Esophagus squamous epithelium (tissue), 4 donors: ENCODE results near the gene BMPR2.

ENCODE experiments used
- POLR2A ChIP-seq, 4 donors: fragments of 450-650 bp; IDR thresholded peaks; one replicate each; pipeline ENCODE4 v1.6.1; 2017; ENCODE audit warnings: antibody characterized with exemption in 4 of 4, mild to moderate bottlenecking in 4 of 4, moderate library complexity in 3 of 4
- TF ChIP-seq, protein P1 (sequence below), 6 experiments: fragments of 450-650 bp in 4 of 6; fragments of 200-600 bp in 2 of 6; sonication (generic) in 2 of 6; IDR thresholded peaks; one replicate each; pipeline ENCODE4 v1.5.1; 2016 to 2019; ENCODE audit warnings: antibody characterized with exemption in 6 of 6, mild to moderate bottlenecking in 4 of 6, moderate library complexity in 4 of 6

DNA sequence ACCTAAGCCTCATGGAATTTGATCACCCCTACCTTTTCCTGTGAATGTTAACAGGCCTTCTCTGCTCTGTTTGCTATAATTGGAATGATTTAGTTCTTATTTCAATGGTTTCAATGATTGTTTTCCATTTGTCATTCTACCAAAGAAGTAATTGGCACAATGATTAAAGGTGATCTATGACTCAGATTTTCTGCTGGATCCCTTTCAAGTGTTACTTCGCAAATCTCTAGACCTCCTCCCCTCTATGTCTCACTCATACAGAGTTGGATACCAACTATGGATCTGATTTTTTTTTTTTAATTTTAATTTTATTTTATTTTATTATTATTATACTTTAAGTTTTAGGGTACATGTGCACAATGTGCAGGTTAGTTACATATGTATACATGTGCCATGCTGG, 229.0 kb downstream of the BMPR2 start:
- TF ChIP-seq, protein P1, sequence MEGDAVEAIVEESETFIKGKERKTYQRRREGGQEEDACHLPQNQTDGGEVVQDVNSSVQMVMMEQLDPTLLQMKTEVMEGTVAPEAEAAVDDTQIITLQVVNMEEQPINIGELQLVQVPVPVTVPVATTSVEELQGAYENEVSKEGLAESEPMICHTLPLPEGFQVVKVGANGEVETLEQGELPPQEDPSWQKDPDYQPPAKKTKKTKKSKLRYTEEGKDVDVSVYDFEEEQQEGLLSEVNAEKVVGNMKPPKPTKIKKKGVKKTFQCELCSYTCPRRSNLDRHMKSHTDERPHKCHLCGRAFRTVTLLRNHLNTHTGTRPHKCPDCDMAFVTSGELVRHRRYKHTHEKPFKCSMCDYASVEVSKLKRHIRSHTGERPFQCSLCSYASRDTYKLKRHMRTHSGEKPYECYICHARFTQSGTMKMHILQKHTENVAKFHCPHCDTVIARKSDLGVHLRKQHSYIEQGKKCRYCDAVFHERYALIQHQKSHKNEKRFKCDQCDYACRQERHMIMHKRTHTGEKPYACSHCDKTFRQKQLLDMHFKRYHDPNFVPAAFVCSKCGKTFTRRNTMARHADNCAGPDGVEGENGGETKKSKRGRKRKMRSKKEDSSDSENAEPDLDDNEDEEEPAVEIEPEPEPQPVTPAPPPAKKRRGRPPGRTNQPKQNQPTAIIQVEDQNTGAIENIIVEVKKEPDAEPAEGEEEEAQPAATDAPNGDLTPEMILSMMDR (IDR thresholded peaks at IDR 0.05) = no peak
- TF ChIP-seq POLR2A (IDR thresholded peaks at IDR 0.05) = no peak
